ENCODE results near the gene NXNL2. TPM values are rescaled to one million over a fixed set of nuclear protein-coding genes. Genes with fewer than 3 reads are reported as not detected.

The NXNL2 gene
- not detected for total RNA-seq

DNA sequence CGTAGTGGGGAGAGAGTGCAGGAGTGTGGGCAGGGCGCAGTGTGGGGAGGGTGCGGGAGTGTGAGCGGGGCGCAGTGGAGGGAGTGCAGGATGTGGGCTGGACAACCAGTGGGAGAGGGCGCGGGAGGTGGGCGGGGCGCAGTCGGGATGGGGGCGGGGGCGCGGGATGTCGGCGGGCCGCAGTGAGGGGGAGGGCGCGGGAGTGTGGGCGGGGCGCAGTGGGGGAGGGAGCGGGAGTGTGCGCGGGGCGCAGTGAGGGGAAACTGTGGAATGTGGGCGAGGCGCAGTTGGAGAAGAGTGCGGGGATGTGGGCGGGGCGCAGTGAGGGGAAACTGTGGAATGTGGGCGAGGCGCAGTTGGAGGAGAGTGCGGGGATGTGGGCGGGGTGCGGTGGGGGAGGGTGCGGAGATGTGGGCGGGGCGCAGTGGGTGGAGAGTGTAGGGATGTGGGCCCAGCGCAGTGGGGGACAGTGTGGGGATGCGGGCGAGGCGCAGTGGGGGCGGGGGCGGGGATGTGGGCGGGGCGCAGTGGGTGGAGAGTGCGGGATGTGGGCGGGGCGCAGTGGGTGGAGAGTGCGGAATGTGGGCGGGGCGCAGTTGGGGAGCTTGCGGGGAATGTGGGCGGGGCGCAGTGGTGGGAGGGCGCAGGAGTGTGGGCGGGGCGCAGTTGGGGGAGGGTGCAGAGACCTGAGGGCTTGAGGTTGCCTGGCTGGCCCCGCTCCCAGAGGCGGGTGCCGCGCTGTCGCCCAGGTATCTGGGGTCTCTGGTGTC lies at the start of gene NXNL2:
Gene NXNL2, plus strand, starts transcription at position 723 of the 770 bp plus-strand sequence. CDS start 257 bp downstream, outside the sequence.
- no peak for TF ChIP-seq POLR2A (IDR thresholded peaks at IDR 0.05)
- TF ChIP-seq CTCF (IDR thresholded peaks at IDR 0.05) = no peak
- H3K4me1 ChIP-seq = peaks cover 0 to 24% (median 0%) of the 10 kb centered on the region in 4 donors
- peak within 1 kb of the TSS; percentile 15 to 51 (median 30) for H3K4me3 ChIP-seq
- H3K27ac ChIP-seq = peak within 1 kb of the TSS; percentile 36 to 58 (median 49)
- H3K9me3 ChIP-seq = no peaks in the 10 kb centered on the region
- DNase-seq = peak; percentile 24 to 75 (median 67)
- H3K27me3 ChIP-seq = peaks cover 0 to 6% of the 10 kb centered on the region in 2 donors
- H3K36me3 ChIP-seq = no peaks in the 10 kb centered on the region

- DNase-seq = no peak
- Histone ChIP-seq H3K4me1 (no peaks in the 10 kb centered on the region), H3K36me3 (no peaks in the 10 kb centered on the region), H3K9me3 (no peaks in the 10 kb centered on the region), H3K4me3 (no peak overlapping the region), H3K27ac (no peak overlapping the region), H3K27me3 (no peaks in the 10 kb centered on the region)
- TF ChIP-seq CTCF (IDR thresholded peaks at IDR 0.05) = no peak
- no peak for TF ChIP-seq POLR2A (IDR thresholded peaks at IDR 0.05)
These were observed 46.8 kb upstream of the NXNL2 start for GRCh38 chr9:88488166-88488565.

DNA sequence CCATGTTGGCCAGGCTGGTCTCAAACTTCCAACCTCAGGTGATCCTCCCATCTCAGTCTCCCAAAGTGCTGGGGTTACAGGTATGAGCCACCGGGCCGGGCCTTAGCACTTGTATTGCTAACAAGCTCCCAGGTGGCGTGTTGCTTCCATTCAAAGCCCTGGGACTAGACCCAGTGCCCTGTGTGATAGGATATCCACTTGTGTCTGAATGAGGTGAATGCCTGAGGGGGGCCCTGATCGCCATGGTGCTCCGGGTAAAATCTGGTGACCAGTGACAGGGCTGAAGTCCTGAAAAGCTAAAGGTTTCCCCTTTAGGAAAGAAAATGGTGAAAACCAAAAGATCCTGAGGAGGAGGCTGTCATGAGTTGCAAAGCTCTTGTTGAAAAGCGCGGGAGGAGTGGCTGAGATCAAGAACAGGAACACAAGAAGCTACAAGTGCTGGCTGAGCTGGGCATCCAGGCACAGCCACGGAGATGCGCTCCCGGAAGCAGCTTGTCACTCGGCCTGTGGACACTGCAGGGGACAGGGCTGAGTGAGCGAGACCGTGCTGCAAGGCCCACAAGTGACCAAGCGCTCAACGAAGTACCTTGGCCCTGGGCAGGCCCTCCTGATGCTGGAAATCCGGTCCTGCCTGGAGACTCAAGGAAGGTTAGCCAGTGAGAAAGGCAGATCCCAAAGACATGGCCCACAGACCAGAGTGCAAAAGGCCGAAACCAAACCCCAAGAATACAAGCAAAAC lies 39.8 kb upstream of the NXNL2 start:
- Histone ChIP-seq H3K27me3 (no peaks in the 10 kb centered on the region), H3K4me1 (no peaks in the 10 kb centered on the region), H3K9me3 (no peaks in the 10 kb centered on the region), H3K27ac (no peak overlapping the region), H3K4me3 (no peak overlapping the region), H3K36me3 (no peaks in the 10 kb centered on the region)
- TF ChIP-seq CTCF (IDR thresholded peaks at IDR 0.05) = no peak
- TF ChIP-seq POLR2A (IDR thresholded peaks at IDR 0.05) = no peak
- no peak for DNase-seq

DNA sequence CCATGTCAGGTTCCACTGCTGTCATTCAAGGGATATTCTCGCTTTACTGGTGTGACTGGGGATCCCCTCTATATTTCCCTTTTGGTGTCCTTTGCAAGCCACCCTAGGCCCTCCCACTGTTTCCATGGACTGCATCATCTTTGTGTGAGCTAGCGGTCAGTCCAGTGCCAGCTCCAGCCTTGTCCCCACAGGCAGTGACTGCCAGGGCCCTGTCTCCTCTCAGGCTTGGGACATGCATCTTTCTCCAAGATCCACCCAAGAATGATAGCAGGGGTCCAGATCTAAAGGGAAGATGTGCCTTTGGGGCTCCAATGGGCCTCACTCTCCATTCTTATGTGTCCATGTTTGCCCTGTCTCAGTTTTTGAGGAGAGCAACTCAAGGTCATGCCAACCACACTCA lies 37.8 kb upstream of the NXNL2 start:
- Histone ChIP-seq H3K4me1 (no peaks in the 10 kb centered on the region), H3K4me3 (no peak overlapping the region), H3K27ac (no peak overlapping the region), H3K9me3 (no peaks in the 10 kb centered on the region), H3K27me3 (no peaks in the 10 kb centered on the region), H3K36me3 (no peaks in the 10 kb centered on the region)
- DNase-seq = no peak
- TF ChIP-seq POLR2A (IDR thresholded peaks at IDR 0.05) = no peak
- no peak for TF ChIP-seq CTCF (IDR thresholded peaks at IDR 0.05)

DNA sequence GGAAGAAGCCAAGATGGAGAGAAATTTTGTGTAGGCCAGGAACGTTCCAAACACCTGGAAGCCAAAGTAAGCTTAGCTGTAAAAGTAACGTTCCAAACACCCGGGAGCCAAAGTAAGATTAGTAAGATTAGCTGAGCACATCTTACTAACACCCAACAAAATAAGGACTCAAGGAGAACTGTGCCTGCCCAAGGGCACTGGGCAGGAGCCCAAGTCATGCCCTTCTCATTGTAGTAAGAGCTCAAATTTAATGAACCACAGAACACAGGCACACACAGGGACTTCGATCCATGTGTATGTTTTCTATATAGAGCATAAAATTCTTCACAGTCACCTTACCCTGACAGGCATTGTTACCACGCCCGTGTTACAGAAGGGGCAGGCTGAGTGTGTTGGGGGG lies 36.1 kb upstream of the NXNL2 start:
- Histone ChIP-seq H3K36me3 (no peaks in the 10 kb centered on the region), H3K27ac (no peak overlapping the region), H3K4me3 (no peak overlapping the region), H3K4me1 (no peaks in the 10 kb centered on the region), H3K9me3 (no peaks in the 10 kb centered on the region), H3K27me3 (no peaks in the 10 kb centered on the region)
- DNase-seq = no peak
- TF ChIP-seq CTCF (IDR thresholded peaks at IDR 0.05) (no peak), POLR2A (IDR thresholded peaks at IDR 0.05) (no peak)

All from Peyer's patch (tissue), 4 donors.